Tibial artery (tissue), 4 donors: ENCODE results near the gene MAGED2.

Experiments used
- DNase-seq, 2 donors: peaks; one replicate each; pipeline ENCODE4 v3.0.0-alpha.2; 2019
- H3K27ac ChIP-seq, 2 donors: fragments of 200-600 bp; sonication (generic) in 1 of 2; 1 replicate in 1 of 2; 2 replicates in 1 of 2; pipeline ENCODE4 v1.5.1; 2018 to 2019; ENCODE audit warnings: mild to moderate bottlenecking in 1 of 2
- H3K27me3 ChIP-seq, 2 donors: fragments of 200-600 bp; sonication (generic) in 1 of 2; one replicate each; pipeline versions ENCODE4 v1.5.1 to v1.6.0; 2016 to 2019
- H3K36me3 ChIP-seq, 3 donors: fragments of 200-600 bp; sonication (generic) in 2 of 3; one replicate each; pipeline ENCODE4 v1.5.1; 2016 to 2019; ENCODE audit warnings: mild to moderate bottlenecking in 2 of 3
- H3K4me1 ChIP-seq, 4 donors: fragments of 200-600 bp; sonication (generic) in 2 of 4; 1 replicate in 3 of 4; 2 replicates in 1 of 4; pipeline ENCODE4 v1.5.1; 2016 to 2019
- H3K4me3 ChIP-seq, 2 donors: fragments of 200-600 bp; sonication (generic) in 1 of 2; 1 replicate in 1 of 2; 2 replicates in 1 of 2; pipeline ENCODE4 v1.5.1; 2018 to 2019; ENCODE audit warnings: mild to moderate bottlenecking in 2 of 2
- H3K9me3 ChIP-seq, 3 donors: fragments of 200-600 bp; sonication (generic) in 1 of 3; one replicate each; pipeline ENCODE4 v1.5.1; 2016 to 2019
- CTCF ChIP-seq, 2 experiments: fragments of 200-600 bp in 1 of 2; fragments of 450-650 bp in 1 of 2; IDR thresholded peaks; one replicate each; pipeline ENCODE4 v1.5.1; 2017 to 2019; ENCODE audit warnings: antibody characterized with exemption in 2 of 2, mild to moderate bottlenecking in 1 of 2, moderate library complexity in 1 of 2
- intact Hi-C: fragments of 100-400 bp; cut with DNase I; formaldehyde crosslinking; loops from one replicate; pipeline ENCODE4 v1.15.0; 2023; ENCODE audit warnings: low total_unique reads

Gene MAGED2

GRCh38 chrX:54798137-54798536 lies 9.4 kb upstream of the MAGED2 start, which contains the start of gene ITIH6:
ITIH6 (minus strand) TSS chrX:54798255; CDS start chrX:54798210, 45 bp downstream.
- H3K27ac ChIP-seq: no peak within 1 kb of the TSS
- intact Hi-C loops: no loop called here
- H3K27me3 ChIP-seq: no peaks in the 10 kb centered on the region
- TF ChIP-seq CTCF (IDR thresholded peaks at IDR 0.05): no peak
- no peak for DNase-seq
- H3K36me3 ChIP-seq: no peaks in the 10 kb centered on the region
- no peak within 1 kb of the TSS for H3K4me3 ChIP-seq
- no peaks in the 10 kb centered on the region for H3K4me1 ChIP-seq
- no peaks in the 10 kb centered on the region for H3K9me3 ChIP-seq

- Histone ChIP-seq H3K4me1 (no peaks in the 10 kb centered on the region), H3K36me3 (no peaks in the 10 kb centered on the region), H3K27me3 (no peaks in the 10 kb centered on the region), H3K27ac (no peak overlapping the region), H3K9me3 (no peaks in the 10 kb centered on the region), H3K4me3 (no peak overlapping the region)
- DNase-seq: no peak
- no peak for TF ChIP-seq CTCF (IDR thresholded peaks at IDR 0.05)
- intact Hi-C loops: no loop called here
These were observed 8.5 kb upstream of the MAGED2 start for GRCh38 chrX:54799046-54799445.

- H3K4me3 ChIP-seq: peak overlapping the region; percentile 63 to 73
- intact Hi-C loops: no loop called here
- H3K36me3 ChIP-seq: peaks cover 22 to 36% (median 30%) of the 10 kb centered on the region in 3 donors
- TF ChIP-seq CTCF (IDR thresholded peaks at IDR 0.05): no peak
- H3K9me3 ChIP-seq: no peaks in the 10 kb centered on the region
- DNase-seq: peak; percentile 75 to 88
- peaks cover 0 to 18% (median 14%) of the 10 kb centered on the region in 4 donors for H3K4me1 ChIP-seq
- peak overlapping the region; percentile 86 to 94 for H3K27ac ChIP-seq
- no peaks in the 10 kb centered on the region for H3K27me3 ChIP-seq
These were observed 612 bp downstream of the MAGED2 start for GRCh38 chrX:54808109-54808604.

GRCh38 chrX:54808605-54809483 lies 1.3 kb downstream of the MAGED2 start:
- no peaks in the 10 kb centered on the region for H3K9me3 ChIP-seq
- peak overlapping the region; percentile 63 to 73 for H3K4me3 ChIP-seq
- peak; percentile 93 to 96 for DNase-seq
- peak overlapping the region; percentile 86 to 94 for H3K27ac ChIP-seq
- intact Hi-C loops: no loop called here
- TF ChIP-seq CTCF (IDR thresholded peaks at IDR 0.05): no peak
- H3K4me1 ChIP-seq: peaks cover 0 to 18% (median 14%) of the 10 kb centered on the region in 4 donors
- peaks cover 27 to 37% (median 36%) of the 10 kb centered on the region in 3 donors for H3K36me3 ChIP-seq
- no peaks in the 10 kb centered on the region for H3K27me3 ChIP-seq

GRCh38 chrX:54810532-54810931 lies 3.0 kb downstream of the MAGED2 start:
- H3K4me1 ChIP-seq: peaks cover 0 to 18% (median 14%) of the 10 kb centered on the region in 4 donors
- H3K36me3 ChIP-seq: peaks cover 44 to 54% (median 53%) of the 10 kb centered on the region in 3 donors
- no peaks in the 10 kb centered on the region for H3K27me3 ChIP-seq
- H3K9me3 ChIP-seq: no peaks in the 10 kb centered on the region
- H3K27ac ChIP-seq: no peak overlapping the region
- intact Hi-C loops: loop anchor here (10.0 kb wide), 1 partner anchor 766 kb away; the partner anchor contains the start of gene PHF8
- no peak for DNase-seq
- TF ChIP-seq CTCF (IDR thresholded peaks at IDR 0.05): no peak
- H3K4me3 ChIP-seq: no peak overlapping the region
